ENCODE measurements around the gene STKLD1.

DNA sequence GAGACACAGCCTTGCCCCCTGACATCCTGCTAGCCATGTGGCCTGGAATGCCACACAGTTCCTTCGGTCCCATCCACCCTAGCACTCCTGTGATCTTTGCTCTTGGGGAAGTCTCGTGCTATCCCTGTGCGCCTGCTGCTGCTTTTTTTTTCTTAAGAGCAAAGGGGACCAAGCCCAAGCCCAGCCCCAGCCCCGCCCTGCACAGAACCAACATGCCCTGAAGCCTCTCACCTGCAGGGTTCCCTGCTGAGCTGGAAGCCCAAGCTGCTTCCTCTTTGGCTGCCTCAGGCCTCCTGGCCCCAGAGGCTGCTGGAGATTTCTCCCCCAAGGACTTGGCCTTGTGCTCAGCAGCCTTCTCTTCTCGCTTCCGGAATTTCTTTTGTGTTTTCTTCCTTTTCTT is 42.0 kb upstream of the STKLD1 start:
- TF ChIP-seq, protein P1, sequence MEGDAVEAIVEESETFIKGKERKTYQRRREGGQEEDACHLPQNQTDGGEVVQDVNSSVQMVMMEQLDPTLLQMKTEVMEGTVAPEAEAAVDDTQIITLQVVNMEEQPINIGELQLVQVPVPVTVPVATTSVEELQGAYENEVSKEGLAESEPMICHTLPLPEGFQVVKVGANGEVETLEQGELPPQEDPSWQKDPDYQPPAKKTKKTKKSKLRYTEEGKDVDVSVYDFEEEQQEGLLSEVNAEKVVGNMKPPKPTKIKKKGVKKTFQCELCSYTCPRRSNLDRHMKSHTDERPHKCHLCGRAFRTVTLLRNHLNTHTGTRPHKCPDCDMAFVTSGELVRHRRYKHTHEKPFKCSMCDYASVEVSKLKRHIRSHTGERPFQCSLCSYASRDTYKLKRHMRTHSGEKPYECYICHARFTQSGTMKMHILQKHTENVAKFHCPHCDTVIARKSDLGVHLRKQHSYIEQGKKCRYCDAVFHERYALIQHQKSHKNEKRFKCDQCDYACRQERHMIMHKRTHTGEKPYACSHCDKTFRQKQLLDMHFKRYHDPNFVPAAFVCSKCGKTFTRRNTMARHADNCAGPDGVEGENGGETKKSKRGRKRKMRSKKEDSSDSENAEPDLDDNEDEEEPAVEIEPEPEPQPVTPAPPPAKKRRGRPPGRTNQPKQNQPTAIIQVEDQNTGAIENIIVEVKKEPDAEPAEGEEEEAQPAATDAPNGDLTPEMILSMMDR (IDR thresholded peaks at IDR 0.05) = no peak
- TF ChIP-seq POLR2AphosphoS5 (IDR thresholded peaks at IDR 0.05) = no peak
- no peak for TF ChIP-seq POLR2A (IDR thresholded peaks at IDR 0.05)
- TF ChIP-seq EP300 (IDR thresholded peaks at IDR 0.05) = no peak

Measured in gastroesophageal sphincter (tissue), 3 donors.